K562 (cell line): ENCODE results near the gene RFC2. TPM values are rescaled to one million over a fixed set of nuclear protein-coding genes. Genes with fewer than 3 reads are reported as not detected.

Source experiments
- ATAC-seq: fragments of 200-7000 bp; cut with Tn5 transposase; 3 replicates; pipeline ENCODE4 v1.9.1; 2020; ENCODE audit warnings: moderate library complexity
- BruUV-seq: library from RNA; stranded (reverse); fragments of 400-500 nt; replicated peaks from 2 replicates; lab custom pipeline; 2021; lab: Mats Ljungman, UMichigan
- CTCF ChIA-PET: fragments of 300-600 bp; formaldehyde crosslinking; extraction: SDS; loops from one replicate; lab custom pipeline; 2021; ENCODE audit warnings: low intra/inter-chr PET ratio; lab: Yijun Ruan, JAX
- POLR2A ChIA-PET: fragments of 300-600, 350-650 bp; sonication (Branson Sonifier 250); formaldehyde crosslinking; extraction: SDS; loops from one replicate; lab custom pipeline; 2021; ENCODE audit warnings: antibody characterized with exemption, inconsistent platforms; lab: Yijun Ruan, JAX
- DNase-seq, 4 experiments: peaks; one replicate each; pipeline versions ENCODE4 v3.0.0 to v3.0.0-alpha.2; 2011 to 2018; ENCODE audit warnings: low spot score in 3 of 4, mixed read lengths in 3 of 4; ENCODE audit errors: extremely low read depth in 1 of 4
- FAIRE-seq: peaks from 2 replicates; lab custom pipeline; 2011; peaks lifted over from hg19 to GRCh38; lab: Jason Lieb, UNC
- H2AFZ ChIP-seq: 2 replicates; pipeline ENCODE4 v1.6.0; 2011; ENCODE audit warnings: low read depth, low read length, control low read depth, inconsistent platforms
- H3K27ac ChIP-seq: fragments of 200-600 bp; 3 replicates; pipeline ENCODE4 v1.8.0; 2011; ENCODE audit warnings: low read depth, mild to moderate bottlenecking, control low read depth, inconsistent platforms, low read length, moderate library complexity, mixed read lengths; ENCODE audit errors: extremely low read depth
- H3K27me3 ChIP-seq, 2 experiments: fragments of 300-600 bp in 1 of 2; 2 replicates in 1 of 2; 3 replicates in 1 of 2; pipeline versions ENCODE4 v1.6.0 to v1.8.0; 2011; ENCODE audit warnings: inconsistent platforms in 2 of 2, low read length in 2 of 2, mild to moderate bottlenecking in 1 of 2, mixed read lengths in 1 of 2, moderate library complexity in 1 of 2; ENCODE audit not compliant: control insufficient read depth in 2 of 2, insufficient read depth in 2 of 2
- H3K36me3 ChIP-seq: fragments of 300-600 bp; 3 replicates; pipeline ENCODE4 v1.8.0; 2011; ENCODE audit warnings: mild to moderate bottlenecking, low read length, inconsistent platforms; ENCODE audit not compliant: control insufficient read depth, insufficient read depth
- H3K4me1 ChIP-seq, 2 experiments: fragments of 200-600 bp in 1 of 2; replicated peaks in 1 of 2; 2 replicates in 1 of 2; 3 replicates in 1 of 2; pipeline versions ENCODE4 v1.5.1 to v1.8.0; 2011; ENCODE audit warnings: inconsistent platforms in 2 of 2, low read length in 2 of 2, mild to moderate bottlenecking in 1 of 2, mixed read lengths in 1 of 2, moderate library complexity in 1 of 2; ENCODE audit not compliant: control insufficient read depth in 2 of 2, insufficient read depth in 2 of 2
- H3K4me2 ChIP-seq: 2 replicates; pipeline ENCODE4 v1.6.1; 2011; ENCODE audit warnings: low read length, control low read depth, inconsistent platforms, mixed read lengths; ENCODE audit not compliant: insufficient read depth
- H3K4me3 ChIP-seq: fragments of 200-600 bp; sonication (generic), shearing (Covaris generic); 2 replicates; pipeline ENCODE4 v1.5.1; 2016; ENCODE audit warnings: control low read depth, inconsistent platforms
- H3K79me2 ChIP-seq: fragments of 200-600 bp; 3 replicates; pipeline ENCODE4 v1.8.0; 2011; ENCODE audit warnings: low read length, inconsistent platforms; ENCODE audit not compliant: control insufficient read depth, insufficient read depth
- H3K9ac ChIP-seq, 2 experiments: 2 replicates each; pipeline versions ENCODE4 v1.6.0 to v1.6.1; 2011; ENCODE audit warnings: low read depth in 2 of 2, low read length in 2 of 2, control low read depth in 1 of 2, inconsistent platforms in 1 of 2, mild to moderate bottlenecking in 1 of 2, mixed read lengths in 1 of 2; ENCODE audit not compliant: insufficient read depth in 1 of 2
- H3K9me1 ChIP-seq: one replicate; pipeline ENCODE4 v1.6.0; 2011; ENCODE audit warnings: inconsistent platforms, mild to moderate bottlenecking, low read length, moderate library complexity; ENCODE audit not compliant: control insufficient read depth, insufficient read depth
- H3K9me3 ChIP-seq: replicated peaks from 2 replicates; pipeline ENCODE4 v1.5.1; 2011; ENCODE audit warnings: low read depth, low read length, inconsistent platforms; ENCODE audit not compliant: control insufficient read depth, insufficient read depth
- H4K20me1 ChIP-seq: replicated peaks from 2 replicates; pipeline ENCODE4 v1.6.1; 2011; ENCODE audit warnings: low read length, inconsistent platforms, mixed read lengths; ENCODE audit not compliant: control insufficient read depth, insufficient read depth
- E2F1 ChIP-seq: sonication (generic); formaldehyde crosslinking; IDR thresholded peaks from 2 replicates; pipeline ENCODE4 v1.8.1; 2023; ENCODE audit warnings: mild to moderate bottlenecking, missing genetic modification reagents, moderate library complexity
- KLF13 ChIP-seq: fragments of 450-650 bp; IDR thresholded peaks from 2 replicates; pipeline ENCODE4 v1.6.1; 2016; ENCODE audit warnings: missing genetic modification characterization, low read depth, mild to moderate bottlenecking, missing compliant biosample characterization, moderate library complexity, borderline replicate concordance
- POLR2AphosphoS5 ChIP-seq: IDR thresholded peaks from 2 replicates; pipeline ENCODE4 v1.6.1; 2011; ENCODE audit warnings: mild to moderate bottlenecking, low read depth, low read length, moderate library complexity; ENCODE audit not compliant: control insufficient read depth, insufficient read depth
- SNRNP70 ChIP-seq: fragments of 200-400 bp; formaldehyde crosslinking; optimal IDR thresholded peaks from 2 replicates; pipeline ENCODE3; 2017; ENCODE audit warnings: low read depth, low read length
- WGBS: fragments of 100-300 bp; shearing (Covaris generic); methylation state at CpG from one replicate; pipeline ENCODE4 v1.1.6; 2016; ENCODE audit warnings: low coverage, mixed read lengths; ENCODE audit not compliant: insufficient coverage; ENCODE audit errors: missing lambda C conversion rate; 5-methylcytosine and 5-hydroxymethylcytosine counted together
- in situ Hi-C: fragments of 300-500 bp; cut with MboI; formaldehyde crosslinking; loops from 4 replicates; pipeline ENCODE4 v1.15.0; 2018; ENCODE audit warnings: inconsistent platforms, mixed read lengths
- intact Hi-C: fragments of 100-400 bp; cut with micrococcal nuclease; formaldehyde crosslinking; loops from 2 replicates; pipeline ENCODE4 v1.14.2; 2022
- polyA plus RNA-seq, 8 experiments: library from polyadenylated mRNA; depleted of rRNA in 4 of 8; stranded (reverse) in 5 of 8; unstranded in 3 of 8; fragments of >200 nt; fragmentation: Nextera tagmentation in 2 of 8; fragmentation: Illumina TruSeq in 1 of 8; extraction: Ambion mirVana in 2 of 8; extraction: Trizol in 1 of 8; gene quantifications; 2 replicates each; pipeline versions ENCODE4 v1.2.1 to v1.2.3, GENCODE V29; 2011 to 2014; ENCODE audit warnings: inconsistent platforms in 1 of 8, missing spikeins in 1 of 8
- total RNA-seq, 7 experiments: library from RNA; depleted of rRNA in 6 of 7; stranded (reverse); fragments of >200 nt in 6 of 7; fragmentation: Illumina TruSeq in 2 of 7; extraction: Trizol in 2 of 7; gene quantifications; 2 replicates each; pipeline versions ENCODE4 v1.2.1 to v1.2.3, GENCODE V29; 2011 to 2021; ENCODE audit warnings: low replicate concordance in 1 of 7
- TF ChIP-seq, protein P1 (sequence below), 2 experiments: fragments of 450-650 bp; conservative IDR thresholded peaks; 2 replicates each; pipeline ENCODE4 v1.6.1; 2017; ENCODE audit warnings: mild to moderate bottlenecking in 2 of 2, moderate library complexity in 2 of 2
- TF ChIP-seq, protein P2 (sequence below): IDR thresholded peaks from 2 replicates; pipeline ENCODE4 v1.6.1; 2014; ENCODE audit warnings: antibody characterized with exemption
- TF ChIP-seq, protein P3 (sequence below): conservative IDR thresholded peaks from 2 replicates; pipeline ENCODE4 v1.6.1; 2011; ENCODE audit warnings: low read depth, mild to moderate bottlenecking, low read length; ENCODE audit not compliant: control insufficient read depth

RFC2 gene
- total and polyA plus RNA-seq, 9 of the 15 experiments (the other 6 are each of a cell fraction or from before 2014, with no cell fraction given), result 32.5 to 161 (median 102) TPM

DNA sequence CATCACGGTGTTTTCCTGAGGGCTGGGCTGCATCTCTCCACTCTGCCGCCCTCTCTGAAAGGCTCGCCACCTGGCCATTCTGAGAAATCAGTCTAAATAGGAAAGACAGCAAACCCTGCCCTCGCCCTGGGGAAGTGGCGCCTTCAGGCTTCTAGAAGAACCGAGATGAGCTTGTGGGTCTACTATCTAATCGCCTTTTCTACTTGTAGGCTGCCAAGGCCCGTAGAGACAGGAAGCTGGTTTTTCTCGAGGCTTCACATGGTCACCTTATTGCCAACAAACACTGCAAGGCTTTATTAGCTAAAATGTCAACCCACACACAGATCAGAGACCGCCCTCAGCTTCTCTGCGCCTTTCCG lies 23.0 kb downstream of the RFC2 start:
- H3K9me1 ChIP-seq, result no peaks in the 10 kb centered on the region
- no peak overlapping the region for H3K4me2 ChIP-seq
- in situ Hi-C loops, result no loop called here
- H3K36me3 ChIP-seq, result peaks cover 80% of the 10 kb centered on the region
- peaks cover 0 to 9% of the 10 kb centered on the region in 2 experiments; a peak in 4 of 5 replicates for H3K4me1 ChIP-seq
- H2AFZ ChIP-seq, result no peak overlapping the region
- ChIA-PET CTCF (no interaction called here), POLR2A (interaction anchor here (0.6 to 1.0 kb wide), 3 partner anchors 8 to 475 kb away, joined by 3 to 4 read pairs (median 3); no protein-coding TSS in a partner anchor)
- peaks cover 8% of the 10 kb centered on the region; the same call in 1 of the 2 replicates for H4K20me1 ChIP-seq
- TF ChIP-seq, protein P1, sequence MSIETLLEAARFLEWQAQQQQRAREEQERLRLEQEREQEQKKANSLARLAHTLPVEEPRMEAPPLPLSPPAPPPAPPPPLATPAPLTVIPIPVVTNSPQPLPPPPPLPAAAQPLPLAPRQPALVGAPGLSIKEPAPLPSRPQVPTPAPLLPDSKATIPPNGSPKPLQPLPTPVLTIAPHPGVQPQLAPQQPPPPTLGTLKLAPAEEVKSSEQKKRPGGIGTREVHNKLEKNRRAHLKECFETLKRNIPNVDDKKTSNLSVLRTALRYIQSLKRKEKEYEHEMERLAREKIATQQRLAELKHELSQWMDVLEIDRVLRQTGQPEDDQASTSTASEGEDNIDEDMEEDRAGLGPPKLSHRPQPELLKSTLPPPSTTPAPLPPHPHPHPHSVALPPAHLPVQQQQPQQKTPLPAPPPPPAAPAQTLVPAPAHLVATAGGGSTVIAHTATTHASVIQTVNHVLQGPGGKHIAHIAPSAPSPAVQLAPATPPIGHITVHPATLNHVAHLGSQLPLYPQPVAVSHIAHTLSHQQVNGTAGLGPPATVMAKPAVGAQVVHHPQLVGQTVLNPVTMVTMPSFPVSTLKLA (conservative IDR thresholded peaks at IDR 0.05), result no peak
- TF ChIP-seq KLF13 (tag) (no peak), SNRNP70 (no peak), POLR2AphosphoS5 (0 out of 2 replicates have a peak, but pooled peaks have one; percentile 32), E2F1 (no peak)
- TF ChIP-seq, protein P2, sequence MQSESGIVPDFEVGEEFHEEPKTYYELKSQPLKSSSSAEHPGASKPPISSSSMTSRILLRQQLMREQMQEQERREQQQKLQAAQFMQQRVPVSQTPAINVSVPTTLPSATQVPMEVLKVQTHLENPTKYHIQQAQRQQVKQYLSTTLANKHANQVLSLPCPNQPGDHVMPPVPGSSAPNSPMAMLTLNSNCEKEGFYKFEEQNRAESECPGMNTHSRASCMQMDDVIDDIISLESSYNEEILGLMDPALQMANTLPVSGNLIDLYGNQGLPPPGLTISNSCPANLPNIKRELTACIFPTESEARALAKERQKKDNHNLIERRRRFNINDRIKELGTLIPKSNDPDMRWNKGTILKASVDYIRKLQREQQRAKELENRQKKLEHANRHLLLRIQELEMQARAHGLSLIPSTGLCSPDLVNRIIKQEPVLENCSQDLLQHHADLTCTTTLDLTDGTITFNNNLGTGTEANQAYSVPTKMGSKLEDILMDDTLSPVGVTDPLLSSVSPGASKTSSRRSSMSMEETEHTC, result no peak
- TF ChIP-seq, protein P3, sequence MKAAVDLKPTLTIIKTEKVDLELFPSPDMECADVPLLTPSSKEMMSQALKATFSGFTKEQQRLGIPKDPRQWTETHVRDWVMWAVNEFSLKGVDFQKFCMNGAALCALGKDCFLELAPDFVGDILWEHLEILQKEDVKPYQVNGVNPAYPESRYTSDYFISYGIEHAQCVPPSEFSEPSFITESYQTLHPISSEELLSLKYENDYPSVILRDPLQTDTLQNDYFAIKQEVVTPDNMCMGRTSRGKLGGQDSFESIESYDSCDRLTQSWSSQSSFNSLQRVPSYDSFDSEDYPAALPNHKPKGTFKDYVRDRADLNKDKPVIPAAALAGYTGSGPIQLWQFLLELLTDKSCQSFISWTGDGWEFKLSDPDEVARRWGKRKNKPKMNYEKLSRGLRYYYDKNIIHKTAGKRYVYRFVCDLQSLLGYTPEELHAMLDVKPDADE, result no peak
- no peaks in the 10 kb centered on the region for H3K79me2 ChIP-seq
- DNase-seq (no peak), FAIRE-seq (no peak), ATAC-seq (no peak)
- WGBS, result 94% methylated on average over 12 of the region's 12 CpGs
- H3K9me3 ChIP-seq, result no peaks in the 10 kb centered on the region
- intact Hi-C loops, result no loop called here
- BruUV-seq, result no TSS peak
- no peak overlapping the region for H3K27ac ChIP-seq
- no peak overlapping the region for H3K4me3 ChIP-seq
- H3K9ac ChIP-seq, result no peak overlapping the region
- H3K27me3 ChIP-seq, result no peaks in the 10 kb centered on the region
